Adrenal gland (tissue), 12 donors: Measurements from ENCODE around the gene PDGFRB. TPM values are rescaled to one million over a fixed set of nuclear protein-coding genes. Genes with fewer than 3 reads are reported as not detected.
A peak's percentile ranks its signal among the peaks of the same experiment; 100 is the strongest.

ENCODE experiments used
- DNase-seq, 7 donors: peaks; one replicate each; pipeline ENCODE4 v3.0.0-alpha.2; 2019 to 2020
- H3K27ac ChIP-seq, 5 donors: fragments of 200-600 bp; sonication (generic) in 4 of 5; 1 replicate in 3 of 5; 2 replicates in 2 of 5; pipeline versions ENCODE4 v1.5.1 to v1.8.0; 2016 to 2020; ENCODE audit warnings: mild to moderate bottlenecking in 1 of 5
- H3K27me3 ChIP-seq: fragments of 200-600 bp; 2 replicates; pipeline ENCODE4 v1.8.0; 2021
- H3K36me3 ChIP-seq, 2 donors: fragments of 200-600 bp; replicated peaks in 1 of 2; 1 replicate in 1 of 2; 2 replicates in 1 of 2; pipeline versions ENCODE4 v1.5.1 to v1.8.0; 2018 to 2022
- H3K4me1 ChIP-seq, 2 donors: fragments of 200-600 bp; replicated peaks in 1 of 2; 1 replicate in 1 of 2; 2 replicates in 1 of 2; pipeline versions ENCODE4 v1.5.1 to v1.8.0; 2018 to 2021
- H3K4me3 ChIP-seq, 4 donors: fragments of 200-600 bp; sonication (generic) in 3 of 4; one replicate each; pipeline ENCODE4 v1.5.1; 2016 to 2018
- H3K9me3 ChIP-seq, 3 donors: fragments of 200-600 bp; sonication (generic) in 1 of 3; replicated peaks in 1 of 3; 1 replicate in 2 of 3; 2 replicates in 1 of 3; pipeline versions ENCODE4 v1.5.1 to v1.8.0; 2016 to 2021
- POLR2A ChIP-seq, 2 donors: fragments of 450-650 bp; IDR thresholded peaks; one replicate each; pipeline ENCODE4 v1.6.1; 2017; ENCODE audit warnings: antibody characterized with exemption in 2 of 2, mild to moderate bottlenecking in 2 of 2, moderate library complexity in 1 of 2
- WGBS, 4 donors: extraction: QIAGEN DNeasy Blood & Tissue Kit in 2 of 4; methylation state at CpG; one replicate each; pipeline versions ENCODE4 v1.1.5 to v1.1.7; 2013 to 2017; 5-methylcytosine and 5-hydroxymethylcytosine counted together
- intact Hi-C, 2 donors: fragments of 100-400 bp; cut with DNase I; formaldehyde crosslinking; loops; one replicate each; pipeline versions ENCODE4 v1.14.1 to v1.15.0; 2022 to 2023
- polyA plus RNA-seq, 3 donors: library from polyadenylated mRNA; stranded (reverse); fragments of 200-250 nt in 2 of 3; fragments of 350-450 nt in 1 of 3; fragmentation: Illumina TruSeq in 1 of 3; extraction: RNeasy Lipid Tissue Mini Kit (QIAGEN cat#74804) in 1 of 3; gene quantifications; one replicate each; pipeline ENCODE4 v1.2.3, GENCODE V29; 2013 to 2014
- total RNA-seq, 9 donors: library from RNA; depleted of rRNA in 4 of 9; stranded (reverse); fragments of >200 nt in 4 of 9; fragments of 120-200 nt in 1 of 9; fragmentation: NEBNext Ultra II Directional in 1 of 9; extraction: Animal tissue kit (Norgen Biotek cat#: 25700) in 1 of 9; gene quantifications; one replicate each; pipeline versions ENCODE4 v1.1.0 to v1.2.4, GENCODE V29; 2013 to 2023
- TF ChIP-seq, protein P1 (sequence below), 6 experiments: fragments of 450-650 bp in 4 of 6; fragments of 200-600 bp in 2 of 6; sonication (generic) in 1 of 6; IDR thresholded peaks; 1 replicate in 5 of 6; 2 replicates in 1 of 6; pipeline versions ENCODE4 v1.5.1 to v1.8.0; 2016 to 2021; ENCODE audit warnings: antibody characterized with exemption in 6 of 6, mild to moderate bottlenecking in 2 of 6, moderate library complexity in 1 of 6
- donor health status: healthy with polysubstance abuse.
- donor health status: Bipolar disorder and iron deficiency.
- donor health status: DM: yes; HTN: yes; CAD: no.
- donor health status: DM: no; HTN: no; CAD: no.
- donor health status: DM: no; HTN: no; CAD: no.
- donor health status: DM: yes; HTN: yes; CAD: no.

The PDGFRB gene
- total and polyA plus RNA-seq, 12 donors: 21.3 to 188 (median 73.1) TPM

DNA sequence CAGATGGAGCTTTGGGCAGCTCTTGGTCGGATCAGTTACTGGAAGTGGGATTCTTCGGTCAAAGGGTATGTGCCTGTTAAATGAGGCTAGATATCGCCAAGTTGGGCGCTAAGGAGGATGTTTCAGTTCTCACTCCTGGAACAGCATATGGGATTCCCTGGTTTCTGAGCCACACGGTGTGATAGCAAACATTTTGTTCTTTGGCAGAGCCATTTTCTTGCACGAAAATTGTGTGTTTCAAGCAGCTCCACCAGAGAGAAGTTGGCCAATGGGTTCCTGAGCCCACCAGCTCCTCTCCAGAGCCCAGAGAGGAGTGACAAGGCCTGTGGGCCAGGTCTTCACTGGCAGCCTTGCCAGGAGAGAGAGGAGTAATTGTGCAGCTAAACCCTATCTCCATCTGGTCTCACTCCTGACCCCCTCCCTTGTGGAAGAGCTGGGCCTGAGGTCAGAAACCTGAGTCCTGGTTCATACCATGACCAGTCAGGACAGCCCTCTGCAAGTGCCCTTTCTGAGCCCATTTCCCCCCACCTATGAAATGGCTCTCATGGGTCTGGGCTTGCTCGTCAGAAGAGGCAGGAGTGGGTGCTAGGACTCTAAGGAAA, 23.5 kb upstream of the PDGFRB start:
- TF ChIP-seq POLR2A (IDR thresholded peaks at IDR 0.05): no peak
- TF ChIP-seq, protein P1, sequence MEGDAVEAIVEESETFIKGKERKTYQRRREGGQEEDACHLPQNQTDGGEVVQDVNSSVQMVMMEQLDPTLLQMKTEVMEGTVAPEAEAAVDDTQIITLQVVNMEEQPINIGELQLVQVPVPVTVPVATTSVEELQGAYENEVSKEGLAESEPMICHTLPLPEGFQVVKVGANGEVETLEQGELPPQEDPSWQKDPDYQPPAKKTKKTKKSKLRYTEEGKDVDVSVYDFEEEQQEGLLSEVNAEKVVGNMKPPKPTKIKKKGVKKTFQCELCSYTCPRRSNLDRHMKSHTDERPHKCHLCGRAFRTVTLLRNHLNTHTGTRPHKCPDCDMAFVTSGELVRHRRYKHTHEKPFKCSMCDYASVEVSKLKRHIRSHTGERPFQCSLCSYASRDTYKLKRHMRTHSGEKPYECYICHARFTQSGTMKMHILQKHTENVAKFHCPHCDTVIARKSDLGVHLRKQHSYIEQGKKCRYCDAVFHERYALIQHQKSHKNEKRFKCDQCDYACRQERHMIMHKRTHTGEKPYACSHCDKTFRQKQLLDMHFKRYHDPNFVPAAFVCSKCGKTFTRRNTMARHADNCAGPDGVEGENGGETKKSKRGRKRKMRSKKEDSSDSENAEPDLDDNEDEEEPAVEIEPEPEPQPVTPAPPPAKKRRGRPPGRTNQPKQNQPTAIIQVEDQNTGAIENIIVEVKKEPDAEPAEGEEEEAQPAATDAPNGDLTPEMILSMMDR (IDR thresholded peaks at IDR 0.05): no peak
- no peaks in the 10 kb centered on the region for H3K27me3 ChIP-seq
- WGBS, 4 donors: 74 to 95% (median 88%) methylated on average over 4 to 7 of the region's 7 CpGs
- DNase-seq: no peak
- H3K9me3 ChIP-seq: no peaks in the 10 kb centered on the region
- intact Hi-C loops: no loop called here
- H3K36me3 ChIP-seq: no peaks in the 10 kb centered on the region
- H3K27ac ChIP-seq: peak overlapping the region in 1 of 5 donors; percentile 82
- peaks cover 0 to 7% of the 10 kb centered on the region in 2 donors for H3K4me1 ChIP-seq
- no peak overlapping the region for H3K4me3 ChIP-seq

DNA sequence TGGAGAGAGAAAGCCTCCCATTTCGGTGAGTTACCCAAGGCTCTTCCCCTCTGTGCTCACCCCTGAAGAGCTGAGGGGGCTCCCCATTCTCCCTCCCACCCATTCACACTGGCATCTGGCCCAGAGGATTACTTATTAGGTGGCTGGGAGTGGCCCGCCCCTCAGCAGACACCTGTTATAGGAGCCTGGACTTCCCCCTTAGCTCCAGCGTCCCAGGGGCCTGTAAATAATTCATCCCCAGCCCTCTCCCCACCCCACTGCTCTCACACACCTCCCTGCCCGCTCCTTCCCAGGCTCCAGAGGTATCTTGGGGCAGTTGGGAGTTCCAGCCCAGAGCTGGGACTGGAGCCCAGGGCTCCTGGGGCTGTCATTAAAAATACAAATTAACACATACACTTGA, 22.6 kb upstream of the PDGFRB start:
- DNase-seq: no peak

DNA sequence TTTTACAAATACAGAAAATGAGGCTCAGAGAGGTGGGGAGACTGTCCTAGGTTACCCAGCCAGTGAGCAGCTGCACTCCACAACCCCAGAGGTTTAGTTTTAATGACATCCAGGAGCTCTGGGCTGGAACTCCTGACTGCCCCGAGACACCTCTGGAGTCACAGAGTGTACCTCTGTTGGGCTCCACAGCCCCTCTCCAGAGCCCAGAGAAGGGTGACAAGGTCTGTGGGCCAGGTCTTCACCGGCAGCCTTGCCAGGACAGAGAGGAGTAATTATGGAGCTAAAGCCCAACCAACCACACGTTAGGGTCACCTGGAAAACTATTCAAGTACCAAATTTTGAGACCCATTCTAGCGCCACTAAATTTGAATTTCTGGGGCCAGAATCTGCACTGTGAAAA, 22.1 kb upstream of the PDGFRB start:
- Histone ChIP-seq H3K27ac (no peak overlapping the region), H3K4me3 (no peak overlapping the region), H3K4me1 (peaks cover 0 to 7% of the 10 kb centered on the region in 2 donors), H3K9me3 (no peaks in the 10 kb centered on the region), H3K36me3 (no peaks in the 10 kb centered on the region), H3K27me3 (no peaks in the 10 kb centered on the region)
- 71 to 74% (median 73%) methylated on average over 4 of the region's 4 CpGs; no CpG with 5 or more reads in 1 of the 4 donors for WGBS, 4 donors
- no peak for DNase-seq
- TF ChIP-seq, protein P1 (IDR thresholded peaks at IDR 0.05): no peak
- TF ChIP-seq POLR2A (IDR thresholded peaks at IDR 0.05): no peak
- intact Hi-C loops: no loop called here

More for the DNA sequence above, 22.6 kb upstream of the PDGFRB start:
- TF ChIP-seq POLR2A (IDR thresholded peaks at IDR 0.05): no peak
- TF ChIP-seq, protein P1 (IDR thresholded peaks at IDR 0.05): no peak
- Histone ChIP-seq H3K36me3 (no peaks in the 10 kb centered on the region), H3K4me1 (peaks cover 0 to 7% of the 10 kb centered on the region in 2 donors), H3K27me3 (no peaks in the 10 kb centered on the region), H3K4me3 (no peak overlapping the region), H3K9me3 (no peaks in the 10 kb centered on the region), H3K27ac (no peak overlapping the region)
- intact Hi-C loops: no loop called here
- WGBS, 4 donors: 63 to 89% (median 67%) methylated on average over 2 to 4 of the region's 4 CpGs

DNA sequence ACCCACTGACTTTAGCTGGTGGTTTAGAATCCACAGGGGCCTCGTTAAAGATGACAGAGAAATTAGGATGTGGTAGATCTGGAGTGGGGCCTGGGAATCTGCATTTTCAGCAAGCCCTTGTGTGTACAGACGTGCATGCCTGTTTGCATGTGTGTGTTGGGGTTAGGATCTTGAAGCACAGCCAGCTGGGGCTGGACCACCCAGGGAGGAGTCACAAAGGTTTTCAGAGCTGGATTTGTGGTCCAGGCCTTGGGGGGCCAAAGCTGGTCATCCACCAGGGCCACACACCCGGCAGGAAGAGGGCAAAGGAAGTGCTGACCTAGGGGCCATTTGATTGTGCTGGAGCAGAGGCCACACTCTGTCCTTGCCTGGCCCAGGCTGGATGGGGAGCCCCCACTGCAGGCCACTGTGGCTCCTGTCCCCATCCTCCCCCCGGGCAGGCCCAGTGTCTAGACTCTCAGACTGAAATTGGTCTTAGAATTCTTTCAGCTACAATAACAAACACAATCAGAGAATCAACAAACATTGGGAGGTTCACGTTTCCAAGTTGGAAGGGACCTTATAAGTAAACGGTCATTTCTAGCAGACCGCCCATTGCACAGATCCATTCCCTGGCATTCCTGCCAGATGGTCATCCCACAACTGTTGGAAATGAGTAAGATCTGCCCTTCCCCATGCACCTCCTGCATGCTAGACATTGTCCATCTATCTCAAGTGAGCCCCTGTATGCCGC, 21.3 kb upstream of the PDGFRB start:
- no peak for DNase-seq
- 70 to 75% (median 71%) methylated on average over 7 to 8 of the region's 8 CpGs for WGBS, 4 donors
- intact Hi-C loops: no loop called here
- TF ChIP-seq, protein P1 (IDR thresholded peaks at IDR 0.05): no peak
- TF ChIP-seq POLR2A (IDR thresholded peaks at IDR 0.05): no peak
- Histone ChIP-seq H3K27ac (no peak overlapping the region), H3K9me3 (no peaks in the 10 kb centered on the region), H3K27me3 (no peaks in the 10 kb centered on the region), H3K4me3 (no peak overlapping the region), H3K36me3 (no peaks in the 10 kb centered on the region), H3K4me1 (peaks cover 0 to 7% of the 10 kb centered on the region in 2 donors)
